H1 (cell line): Measurements from ENCODE around the gene DPF3. TPM values are rescaled to one million over a fixed set of nuclear protein-coding genes. Genes with fewer than 3 reads are reported as not detected.

Source experiments
- CTCF ChIA-PET: fragments of 300-600 bp; sonication (Branson Sonifier 250); formaldehyde crosslinking; loops from one replicate; lab custom pipeline; 2021; ENCODE audit not compliant: partially characterized antibody; lab: Charles Lee
- POLR2A ChIA-PET: fragments of 300-600 bp; sonication (Branson Sonifier 250); formaldehyde crosslinking; loops from one replicate; lab custom pipeline; 2021; ENCODE audit warnings: inconsistent platforms; ENCODE audit not compliant: partially characterized antibody; lab: Charles Lee
- DNase-seq, 2 experiments: peaks; one replicate each; pipeline versions ENCODE4 v3.0.0 to v3.0.0-alpha.2; 2010 to 2022; ENCODE audit warnings: low spot score in 2 of 2, low read depth in 1 of 2, mixed read lengths in 1 of 2
- FAIRE-seq: peaks from 2 replicates; lab custom pipeline; 2011; peaks lifted over from hg19 to GRCh38; lab: Jason Lieb, UNC
- H2AFZ ChIP-seq: 2 replicates; pipeline ENCODE4 v1.8.1; 2012; ENCODE audit warnings: low read length, inconsistent platforms
- H2AK5ac ChIP-seq: 2 replicates; pipeline ENCODE4 v1.6.1; 2013; ENCODE audit warnings: low read depth, low read length
- H2BK120ac ChIP-seq: replicated peaks from 2 replicates; pipeline ENCODE3; 2013; ENCODE audit warnings: low read depth, low read length, inconsistent platforms
- H2BK12ac ChIP-seq: 2 replicates; pipeline ENCODE4 v1.6.1; 2013; ENCODE audit warnings: low read depth, low read length
- H2BK15ac ChIP-seq: 2 replicates; pipeline ENCODE4 v1.6.1; 2013; ENCODE audit warnings: low read length
- H2BK20ac ChIP-seq: 2 replicates; pipeline ENCODE4 v1.6.1; 2013; ENCODE audit warnings: low read length
- H2BK5ac ChIP-seq: 2 replicates; pipeline ENCODE4 v1.6.1; 2013; ENCODE audit warnings: low read depth, low read length
- H3K14ac ChIP-seq: 2 replicates; pipeline ENCODE4 v1.6.1; 2013; ENCODE audit warnings: inconsistent platforms; ENCODE audit not compliant: insufficient read length
- H3K18ac ChIP-seq: 2 replicates; pipeline ENCODE4 v1.6.1; 2013; ENCODE audit warnings: low read length; ENCODE audit errors: extremely low read depth
- H3K23ac ChIP-seq: 2 replicates; pipeline ENCODE4 v1.6.1; 2013; ENCODE audit warnings: inconsistent platforms; ENCODE audit not compliant: insufficient read length
- H3K23me2 ChIP-seq: 2 replicates; pipeline ENCODE4 v1.6.1; 2013; ENCODE audit warnings: low read depth, low read length
- H3K27ac ChIP-seq: 2 replicates; pipeline ENCODE4 v1.6.1; 2011; ENCODE audit warnings: low read depth, low read length, inconsistent platforms
- H3K27me3 ChIP-seq, 4 experiments: replicated peaks in 1 of 4; 1 replicate in 1 of 4; 2 replicates in 3 of 4; pipeline versions ENCODE4 v1.6.1 to v1.8.1; 2011 to 2013; ENCODE audit warnings: low read length in 3 of 4, mild to moderate bottlenecking in 3 of 4, inconsistent platforms in 2 of 4, mixed read lengths in 2 of 4, moderate library complexity in 1 of 4; ENCODE audit not compliant: control insufficient read depth in 3 of 4, insufficient read depth in 3 of 4; ENCODE audit errors: extremely low read depth in 1 of 4
- H3K36me3 ChIP-seq, 4 experiments: 2 replicates each; pipeline versions ENCODE4 v1.6.1 to v1.8.1; 2011 to 2013; ENCODE audit warnings: mild to moderate bottlenecking in 4 of 4, low read length in 3 of 4, moderate library complexity in 2 of 4, control low read depth in 1 of 4, inconsistent platforms in 1 of 4; ENCODE audit not compliant: insufficient read depth in 4 of 4, control insufficient read depth in 2 of 4
- H3K4ac ChIP-seq: replicated peaks from 2 replicates; pipeline ENCODE3; 2013; ENCODE audit warnings: low read length, low read depth, mixed read lengths, inconsistent platforms; ENCODE audit not compliant: insufficient read length
- H3K4me1 ChIP-seq, 4 experiments: replicated peaks in 1 of 4; 1 replicate in 1 of 4; 2 replicates in 3 of 4; pipeline versions ENCODE4 v1.6.1 to v1.8.1; 2011 to 2013; ENCODE audit warnings: low read length in 3 of 4, inconsistent platforms in 2 of 4, mixed read lengths in 1 of 4; ENCODE audit not compliant: insufficient read depth in 4 of 4, control insufficient read depth in 3 of 4
- H3K4me2 ChIP-seq, 2 experiments: 2 replicates each; pipeline versions ENCODE4 v1.6.1 to v1.8.1; 2011 to 2013; ENCODE audit warnings: low read depth in 2 of 2, low read length in 2 of 2, control low read depth in 1 of 2, inconsistent platforms in 1 of 2, mild to moderate bottlenecking in 1 of 2; ENCODE audit not compliant: insufficient read depth in 1 of 2
- H3K4me3 ChIP-seq, 4 experiments: fragments of 200-600, 300-600 bp in 1 of 4; sonication (generic), shearing (Covaris generic), sonication (Bioruptor Twin) in 1 of 4; 2 replicates each; pipeline versions ENCODE4 v1.5.1 to v1.8.1; 2011 to 2016; ENCODE audit warnings: low read length in 4 of 4, low read depth in 3 of 4, control low read depth in 2 of 4, inconsistent platforms in 2 of 4, mild to moderate bottlenecking in 2 of 4, mixed read lengths in 1 of 4, moderate library complexity in 1 of 4; ENCODE audit not compliant: insufficient read depth in 2 of 4; ENCODE audit errors: extremely low read depth in 1 of 4
- H3K56ac ChIP-seq: replicated peaks from 2 replicates; pipeline ENCODE3; 2013; ENCODE audit warnings: low read depth, mild to moderate bottlenecking, mixed read lengths, low read length, inconsistent platforms; ENCODE audit not compliant: insufficient read length
- H3K79me1 ChIP-seq: 2 replicates; pipeline ENCODE4 v1.6.1; 2013; ENCODE audit warnings: low read depth, low read length, control low read depth
- H3K79me2 ChIP-seq, 2 experiments: 2 replicates each; pipeline versions ENCODE4 v1.6.1 to v1.8.1; 2012 to 2013; ENCODE audit warnings: low read length in 2 of 2, mild to moderate bottlenecking in 2 of 2, inconsistent platforms in 1 of 2; ENCODE audit not compliant: insufficient read depth in 2 of 2, control insufficient read depth in 1 of 2
- H3K9ac ChIP-seq, 4 experiments: replicated peaks in 1 of 4; 1 replicate in 1 of 4; 2 replicates in 3 of 4; pipeline versions ENCODE4 v1.6.1 to v1.8.1; 2011 to 2013; ENCODE audit warnings: low read depth in 3 of 4, low read length in 3 of 4, control low read depth in 2 of 4, mild to moderate bottlenecking in 2 of 4, moderate library complexity in 2 of 4, inconsistent platforms in 1 of 4; ENCODE audit errors: extremely low read depth in 1 of 4
- H3K9me3 ChIP-seq, 2 experiments: 2 replicates each; pipeline versions ENCODE4 v1.6.1 to v1.8.1; 2012 to 2013; ENCODE audit warnings: mild to moderate bottlenecking in 2 of 2, moderate library complexity in 2 of 2, control low read depth in 1 of 2, inconsistent platforms in 1 of 2, low read depth in 1 of 2, low read length in 1 of 2, mixed read lengths in 1 of 2; ENCODE audit not compliant: insufficient read depth in 2 of 2
- H4K20me1 ChIP-seq, 2 experiments: replicated peaks in 1 of 2; 2 replicates each; pipeline versions ENCODE3 to v1.8.1; 2011 to 2013; ENCODE audit warnings: inconsistent platforms in 2 of 2, low read length in 2 of 2, mild to moderate bottlenecking in 1 of 2; ENCODE audit not compliant: insufficient read depth in 2 of 2, control insufficient read depth in 1 of 2
- H4K5ac ChIP-seq: 2 replicates; pipeline ENCODE4 v1.6.1; 2013; ENCODE audit warnings: low read length, low read depth, mixed read lengths, inconsistent platforms; ENCODE audit not compliant: insufficient read length
- H4K8ac ChIP-seq: 2 replicates; pipeline ENCODE4 v1.8.0; 2013; ENCODE audit warnings: mild to moderate bottlenecking, moderate library complexity, low read length, inconsistent platforms; ENCODE audit not compliant: insufficient read depth; ENCODE audit errors: extremely low read depth
- H4K91ac ChIP-seq: replicated peaks from 2 replicates; pipeline ENCODE3; 2013; ENCODE audit warnings: low read length, mixed read lengths, inconsistent platforms; ENCODE audit not compliant: insufficient read length
- CBX5 ChIP-seq: fragments of 300-800, 300-1000 bp; sonication (generic); IDR thresholded peaks from 2 replicates; pipeline ENCODE4 v1.7.1; 2016; ENCODE audit warnings: antibody characterized with exemption, low read length, low read depth
- CREB1 ChIP-seq: IDR thresholded peaks from 2 replicates; pipeline ENCODE4 v1.6.1; 2012; ENCODE audit warnings: inconsistent platforms
- EP300 ChIP-seq, 2 experiments: IDR thresholded peaks; 1 replicate in 1 of 2; 2 replicates in 1 of 2; pipeline ENCODE4 v1.6.1; 2011 to 2012; ENCODE audit warnings: low read depth in 2 of 2, low read length in 2 of 2, mild to moderate bottlenecking in 2 of 2, borderline replicate concordance in 1 of 2, inconsistent platforms in 1 of 2, moderate library complexity in 1 of 2
- FOSL1 ChIP-seq: IDR thresholded peaks from 2 replicates; pipeline ENCODE4 v1.6.1; 2011; ENCODE audit warnings: mild to moderate bottlenecking, low read depth, low read length, moderate library complexity; ENCODE audit not compliant: insufficient read depth
- SP4 ChIP-seq: IDR thresholded peaks from 2 replicates; pipeline ENCODE4 v1.6.1; 2012; ENCODE audit warnings: low read length, inconsistent platforms
- SUZ12 ChIP-seq: fragments of 200-600 bp; sonication (generic); IDR thresholded peaks from 2 replicates; pipeline ENCODE4 v1.6.1; 2012; ENCODE audit warnings: mild to moderate bottlenecking, inconsistent platforms, low read length, moderate library complexity, mixed read lengths
- TAF7 ChIP-seq: optimal IDR thresholded peaks from 2 replicates; pipeline ENCODE3; 2011; ENCODE audit warnings: low read depth, mild to moderate bottlenecking, inconsistent platforms, low read length, moderate library complexity, borderline replicate concordance
- WGBS, 2 experiments: shearing (Covaris generic) in 1 of 2; methylation state at CpG; one replicate each; pipeline versions ENCODE4 v1.1.6 to v1.1.7; 2013 to 2015; ENCODE audit warnings: low lambda C conversion rate in 2 of 2, mixed read lengths in 2 of 2, inconsistent platforms in 1 of 2, low coverage in 1 of 2, missing lambda C conversion rate in 1 of 2; ENCODE audit not compliant: insufficient replicate concordance in 2 of 2, insufficient coverage in 1 of 2, insufficient read length in 1 of 2; ENCODE audit errors: extremely low coverage in 1 of 2, missing lambda C conversion rate in 1 of 2; 5-methylcytosine and 5-hydroxymethylcytosine counted together
- polyA plus RNA-seq, 7 experiments: library from polyadenylated mRNA; depleted of rRNA in 3 of 7; stranded (reverse) in 5 of 7; unstranded in 2 of 7; fragments of >200 nt in 5 of 7; fragments of 200-250 nt in 2 of 7; gene quantifications; 1 replicate in 5 of 7; 2 replicates in 1 of 7; 4 replicates in 1 of 7; pipeline versions ENCODE4 v1.2.1 to v1.2.3, GENCODE V29; 2011 to 2013; ENCODE audit warnings: missing spikeins in 2 of 7, mixed read lengths in 2 of 7
- total RNA-seq: library from RNA; stranded (reverse); fragmentation: NEBNext Ultra II Directional; extraction: Animal tissue kit (Norgen Biotek cat#: 25700); gene quantifications from 2 replicates; pipeline ENCODE4 v1.2.1, GENCODE V29; 2021
- TF ChIP-seq, protein P1 (sequence below), 3 experiments: IDR thresholded peaks; 1 replicate in 2 of 3; 2 replicates in 1 of 3; pipeline versions ENCODE4 v1.5.1 to v1.6.1; 2011; ENCODE audit warnings: low read length in 3 of 3, mild to moderate bottlenecking in 3 of 3, inconsistent platforms in 2 of 3, low read depth in 1 of 3, moderate library complexity in 1 of 3; ENCODE audit not compliant: insufficient read depth in 1 of 3; ENCODE audit errors: control extremely low read depth in 1 of 3

Gene DPF3
- total and polyA plus RNA-seq, 2 of the 8 experiments (the other 6 are each of a cell fraction or from before 2014, with no cell fraction given) = 0.19 TPM; not detected in 1

DNA sequence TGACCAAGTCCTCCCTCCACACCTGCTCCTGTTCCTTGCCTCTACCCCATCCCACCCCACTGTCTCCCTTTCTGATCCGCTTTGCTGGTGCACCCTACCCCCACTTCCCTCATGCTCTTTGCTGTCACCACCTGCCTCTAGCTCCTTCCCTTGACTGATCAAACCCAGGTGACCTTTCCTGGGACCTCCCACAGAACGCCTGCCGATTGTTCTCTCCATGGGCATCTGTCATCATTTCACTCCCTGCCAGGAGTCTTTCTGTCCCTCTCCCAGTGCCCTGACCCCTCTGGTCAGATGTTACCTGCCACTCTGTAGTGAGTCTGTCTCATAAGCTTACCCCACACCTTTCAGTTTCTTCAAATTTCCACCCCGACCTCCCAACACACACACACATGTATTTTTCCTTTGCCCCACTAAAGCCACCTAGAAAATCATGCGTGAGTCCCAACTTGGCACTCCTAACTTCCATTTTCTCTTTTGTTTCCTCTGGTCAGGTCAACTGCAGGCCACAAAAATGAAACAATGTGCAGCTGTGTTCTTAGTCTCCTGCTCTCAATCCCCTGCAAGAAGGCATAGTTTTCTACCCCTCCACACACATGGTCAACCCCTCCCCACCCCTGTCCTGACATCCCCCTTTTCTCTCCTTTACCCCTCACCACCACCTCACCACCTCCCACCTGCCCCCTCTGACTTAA is 229.8 kb downstream of the DPF3 start:
- Histone ChIP-seq H3K79me2 (no peaks in the 10 kb centered on the region), H3K79me1 (no peaks in the 10 kb centered on the region), H4K20me1 (no peaks in the 10 kb centered on the region), H3K4ac (no peak overlapping the region), H3K4me3 (no peak overlapping the region), H3K18ac (no peak overlapping the region), H2AK5ac (no peak overlapping the region), H2AFZ (no peak overlapping the region), H3K56ac (no peak overlapping the region), H2BK15ac (no peak overlapping the region; the same call in 1 of the 2 replicates), H4K5ac (no peak overlapping the region), H2BK12ac (no peak overlapping the region), H2BK20ac (no peak overlapping the region), H2BK5ac (no peak overlapping the region), H3K23me2 (no peaks in the 10 kb centered on the region), H3K9ac (no peak overlapping the region), H3K27me3 (peaks cover 0 to 2% (median 0%) of the 10 kb centered on the region in 4 experiments; a peak in 1 of 7 replicates), H4K8ac (no peak overlapping the region), H3K14ac (no peak overlapping the region), H4K91ac (no peak overlapping the region), H2BK120ac (no peak overlapping the region), H3K9me3 (no peaks in the 10 kb centered on the region), H3K27ac (no peak overlapping the region), H3K36me3 (no peaks in the 10 kb centered on the region), H3K4me1 (no peaks in the 10 kb centered on the region), H3K4me2 (no peak overlapping the region), H3K23ac (no peak overlapping the region)
- WGBS, 2 experiments = 88% methylated on average over 5 of the region's 5 CpGs; no CpG with 5 or more reads in 1 of the 2 experiments
- DNase-seq (no peak), FAIRE-seq (no peak)
- CTCF ChIA-PET = interaction anchor here (1.0 to 1.5 kb wide), 2 partner anchors 14 to 148 kb away, joined by 3 to 4 read pairs; no protein-coding TSS in a partner anchor
- POLR2A ChIA-PET = no interaction called here
- TF ChIP-seq CREB1 = no peak
- no peak for TF ChIP-seq FOSL1
- TF ChIP-seq, protein P1, sequence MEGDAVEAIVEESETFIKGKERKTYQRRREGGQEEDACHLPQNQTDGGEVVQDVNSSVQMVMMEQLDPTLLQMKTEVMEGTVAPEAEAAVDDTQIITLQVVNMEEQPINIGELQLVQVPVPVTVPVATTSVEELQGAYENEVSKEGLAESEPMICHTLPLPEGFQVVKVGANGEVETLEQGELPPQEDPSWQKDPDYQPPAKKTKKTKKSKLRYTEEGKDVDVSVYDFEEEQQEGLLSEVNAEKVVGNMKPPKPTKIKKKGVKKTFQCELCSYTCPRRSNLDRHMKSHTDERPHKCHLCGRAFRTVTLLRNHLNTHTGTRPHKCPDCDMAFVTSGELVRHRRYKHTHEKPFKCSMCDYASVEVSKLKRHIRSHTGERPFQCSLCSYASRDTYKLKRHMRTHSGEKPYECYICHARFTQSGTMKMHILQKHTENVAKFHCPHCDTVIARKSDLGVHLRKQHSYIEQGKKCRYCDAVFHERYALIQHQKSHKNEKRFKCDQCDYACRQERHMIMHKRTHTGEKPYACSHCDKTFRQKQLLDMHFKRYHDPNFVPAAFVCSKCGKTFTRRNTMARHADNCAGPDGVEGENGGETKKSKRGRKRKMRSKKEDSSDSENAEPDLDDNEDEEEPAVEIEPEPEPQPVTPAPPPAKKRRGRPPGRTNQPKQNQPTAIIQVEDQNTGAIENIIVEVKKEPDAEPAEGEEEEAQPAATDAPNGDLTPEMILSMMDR (IDR thresholded peaks at IDR 0.05; ENCODE audit: control extremely low read depth in 1 of 3, insufficient read depth in 1 of 3, low read depth in 1 of 3, low read length in 3 of 3) = no peak
- TF ChIP-seq TAF7 = no peak
- TF ChIP-seq CBX5 = no peak
- no peak for TF ChIP-seq SP4
- no peak for TF ChIP-seq SUZ12
- TF ChIP-seq EP300 (IDR thresholded peaks at IDR 0.05; ENCODE audit: borderline replicate concordance in 1 of 2, low read depth in 2 of 2, low read length in 2 of 2) = no peak
